Thyroid gland (tissue), 4 donors: Measurements from ENCODE around the gene ADORA2A.

Experiments
- CTCF ChIP-seq, 6 experiments: fragments of 200-600 bp in 3 of 6; fragments of 450-650 bp in 3 of 6; sonication (generic) in 3 of 6; IDR thresholded peaks; one replicate each; pipeline ENCODE4 v1.5.1; 2016 to 2019; ENCODE audit warnings: antibody characterized with exemption in 6 of 6, mild to moderate bottlenecking in 2 of 6, inconsistent platforms in 1 of 6, moderate library complexity in 1 of 6
- POLR2A ChIP-seq, 2 donors: fragments of 450-650 bp; IDR thresholded peaks; one replicate each; pipeline ENCODE4 v1.6.1; 2017; ENCODE audit warnings: antibody characterized with exemption in 2 of 2, mild to moderate bottlenecking in 2 of 2, moderate library complexity in 1 of 2

GRCh38 chr22:24435861-24436371, 8.5 kb downstream of the ADORA2A start:
- TF ChIP-seq POLR2A (IDR thresholded peaks at IDR 0.05) (no peak), CTCF (IDR thresholded peaks at IDR 0.05) (no peak)
